GM21576 (cell line): ENCODE results near the gene HAP1.

Source experiments
- ATAC-seq: cut with Tn5 transposase; IDR thresholded peaks from one replicate; pipeline ENCODE4 v1.9.1; 2021; ENCODE audit warnings: mild to moderate bottlenecking, moderate library complexity; ENCODE audit not compliant: unreplicated experiment

Gene HAP1

GRCh38 chr17:41763327-41763726, 28.9 kb upstream of the HAP1 start:
- ATAC-seq = no peak

- no peak for ATAC-seq
These were observed 28.4 kb upstream of the HAP1 start for GRCh38 chr17:41762841-41763240.

GRCh38 chr17:41762391-41762790, 27.9 kb upstream of the HAP1 start:
- no peak for ATAC-seq

GRCh38 chr17:41760878-41761277, 26.4 kb upstream of the HAP1 start:
- ATAC-seq = no peak

- no peak for ATAC-seq
These were observed 24.2 kb upstream of the HAP1 start for GRCh38 chr17:41758601-41759000.

GRCh38 chr17:41754066-41754465, 19.6 kb upstream of the HAP1 start:
- ATAC-seq = no peak

GRCh38 chr17:41751288-41751687, 16.8 kb upstream of the HAP1 start:
- ATAC-seq = no peak

- ATAC-seq = no peak
These were observed 16.4 kb upstream of the HAP1 start for GRCh38 chr17:41750862-41751261.

GRCh38 chr17:41748275-41748674, 13.8 kb upstream of the HAP1 start:
- ATAC-seq = no peak

- no peak for ATAC-seq
These were observed 7.3 kb upstream of the HAP1 start for GRCh38 chr17:41741709-41742108.

GRCh38 chr17:41740506-41740905, 6.1 kb upstream of the HAP1 start:
- ATAC-seq = no peak

GRCh38 chr17:41739661-41740352, 5.4 kb upstream of the HAP1 start:
- no peak for ATAC-seq

GRCh38 chr17:41738801-41739112, 4.3 kb upstream of the HAP1 start:
- no peak for ATAC-seq

GRCh38 chr17:41738077-41738800, 3.8 kb upstream of the HAP1 start:
- ATAC-seq = no peak

GRCh38 chr17:41737680-41738023, 3.2 kb upstream of the HAP1 start:
- no peak for ATAC-seq

- ATAC-seq = no peak
These were observed 2.7 kb upstream of the HAP1 start for GRCh38 chr17:41736983-41737679.

- ATAC-seq = no peak
These were observed 1.3 kb upstream of the HAP1 start for GRCh38 chr17:41735744-41736143.

- ATAC-seq = no peak
These were observed 488 bp upstream of the HAP1 start for GRCh38 chr17:41734949-41735313.

GRCh38 chr17:41733348-41734138, 900 bp downstream of the HAP1 start:
- ATAC-seq = no peak

GRCh38 chr17:41731836-41732235, 2.6 kb downstream of the HAP1 start:
- no peak for ATAC-seq

- no peak for ATAC-seq
These were observed 4.0 kb downstream of the HAP1 start for GRCh38 chr17:41730479-41730878.

GRCh38 chr17:41728056-41728455, 6.4 kb downstream of the HAP1 start:
- no peak for ATAC-seq
